Activated CD4-positive, alpha-beta memory T cell treated with anti-CD3 and anti-CD28 coated beads, Interleukin-2, amount 10 ng/mL, durations not matched to agents 7 days and 5 days (primary cell): Measurements from ENCODE around the gene MARCHF11. TPM values are rescaled to one million over a fixed set of nuclear protein-coding genes. Genes with fewer than 3 reads are reported as not detected.

ENCODE experiments used
- CTCF ChIA-PET: fragments of 350-600 bp; sonication (Branson Sonifier 250); formaldehyde crosslinking; loops from one replicate; lab custom pipeline; 2021; ENCODE audit warnings: antibody characterized with exemption, inconsistent platforms; lab: Charles Lee
- POLR2A ChIA-PET: fragments of 350-600 bp; sonication (Branson Sonifier 250); formaldehyde crosslinking; loops from one replicate; lab custom pipeline; 2021; ENCODE audit warnings: antibody characterized with exemption; lab: Charles Lee
- DNase-seq: peaks from one replicate; pipeline ENCODE4 v3.0.0-alpha.2; 2020
- H3K27ac Mint-ChIP-seq: one replicate; pipeline ENCODE4 v1.8.0; 2021; ENCODE audit warnings: mild to moderate bottlenecking, mixed read lengths
- H3K27me3 Mint-ChIP-seq: one replicate; pipeline ENCODE4 v1.8.0; 2021; ENCODE audit warnings: mixed read lengths
- H3K36me3 Mint-ChIP-seq: one replicate; pipeline ENCODE4 v1.8.0; 2021; ENCODE audit warnings: low read depth, mixed read lengths
- H3K4me1 Mint-ChIP-seq: one replicate; pipeline ENCODE4 v1.8.0; 2021; ENCODE audit warnings: mixed read lengths
- H3K4me3 Mint-ChIP-seq: one replicate; pipeline ENCODE4 v1.8.0; 2021; ENCODE audit warnings: mild to moderate bottlenecking, mixed read lengths
- H3K9me3 Mint-ChIP-seq: one replicate; pipeline ENCODE4 v1.8.0; 2021; ENCODE audit warnings: mixed read lengths
- total RNA-seq, 2 experiments: library from RNA; stranded (reverse); gene quantifications; one replicate each; pipeline ENCODE4 v1.2.3, GENCODE V29; 2021

The MARCHF11 gene
- total RNA-seq, 2 experiments from 2014 or later: not detected

DNA sequence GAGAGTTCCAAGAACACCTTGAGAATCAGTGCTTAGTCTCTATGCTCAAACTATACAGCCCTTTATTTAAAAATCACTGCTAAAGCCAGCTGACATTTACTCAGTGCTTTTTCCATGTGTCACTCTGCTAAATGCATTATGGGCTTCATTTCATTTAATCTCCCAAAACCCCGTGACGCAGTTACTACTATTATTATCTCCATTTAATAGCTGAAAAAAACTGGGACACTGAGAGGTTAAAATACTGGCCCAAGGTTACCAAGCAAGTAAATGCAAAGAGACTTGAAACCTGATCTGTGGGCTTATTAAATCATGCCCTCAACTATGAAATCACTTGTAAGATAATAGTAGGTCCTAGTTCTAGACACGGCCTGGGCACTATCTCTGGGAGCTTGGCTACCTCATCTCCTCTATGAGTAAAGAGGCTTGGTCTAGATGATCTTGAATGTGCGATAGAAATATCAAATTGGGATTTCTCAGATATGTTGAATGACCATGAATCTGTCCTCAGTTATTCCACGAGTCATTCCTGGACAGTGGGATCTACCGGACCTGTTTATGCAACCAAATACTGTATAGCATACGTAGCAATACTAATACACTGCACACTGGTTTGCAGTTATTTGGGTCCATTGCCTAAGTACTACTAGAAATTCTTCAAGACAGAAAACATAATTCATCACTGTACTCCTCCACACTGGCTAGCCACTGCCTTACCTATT lies 32.3 kb downstream of the MARCHF11 start:
- H3K4me1 Mint-ChIP-seq: no peaks in the 10 kb centered on the region
- no peaks in the 10 kb centered on the region for H3K36me3 Mint-ChIP-seq
- H3K27ac Mint-ChIP-seq: no peak overlapping the region
- peaks cover 3% of the 10 kb centered on the region for H3K9me3 Mint-ChIP-seq
- ChIA-PET POLR2A (no interaction called here), CTCF (no interaction called here)
- H3K4me3 Mint-ChIP-seq: no peak overlapping the region
- DNase-seq: no peak
- no peaks in the 10 kb centered on the region for H3K27me3 Mint-ChIP-seq

- H3K27me3 Mint-ChIP-seq: no peaks in the 10 kb centered on the region
- no peak overlapping the region for H3K27ac Mint-ChIP-seq
- POLR2A ChIA-PET: no interaction called here
- DNase-seq: no peak
- no peaks in the 10 kb centered on the region for H3K4me1 Mint-ChIP-seq
- no peaks in the 10 kb centered on the region for H3K36me3 Mint-ChIP-seq
- H3K4me3 Mint-ChIP-seq: no peak overlapping the region
- H3K9me3 Mint-ChIP-seq: peaks cover 6% of the 10 kb centered on the region
- CTCF ChIA-PET: no interaction called here
Measured at GRCh38 chr5:16144416-16144815, 35.2 kb downstream of the MARCHF11 start.

DNA sequence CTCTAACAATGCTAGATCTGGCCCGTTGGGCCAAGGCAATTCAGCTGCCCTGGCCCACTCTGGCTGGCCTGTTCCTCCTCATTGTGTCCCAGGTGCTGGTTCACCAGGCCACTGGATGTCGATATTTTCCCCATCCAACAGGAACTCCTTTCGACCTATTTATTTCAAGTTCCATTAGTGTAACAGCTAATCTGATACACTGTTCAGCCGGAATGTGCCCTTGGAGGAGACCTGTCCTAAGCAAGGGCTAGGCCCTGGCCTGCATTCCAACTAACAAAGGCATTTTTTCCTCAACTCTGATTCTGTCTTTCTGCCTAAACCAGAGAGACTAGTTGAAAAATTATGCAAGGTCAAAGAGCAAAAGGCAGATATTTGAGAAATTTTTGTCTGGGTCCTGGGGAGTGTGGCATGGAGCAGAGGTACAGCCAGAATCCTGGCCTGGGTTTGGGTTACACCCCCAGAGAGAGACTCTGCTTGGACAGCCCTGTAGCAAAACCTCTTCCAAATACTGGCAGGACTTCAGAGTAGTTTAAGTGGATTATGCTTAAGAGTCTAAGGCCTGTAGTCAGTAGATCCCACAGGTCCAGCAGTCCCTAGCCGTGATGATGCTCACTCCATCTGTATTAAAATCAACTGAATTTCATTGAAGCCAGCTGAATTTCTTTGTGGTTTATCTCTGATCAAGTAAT lies 36.1 kb downstream of the MARCHF11 start:
- no peak for DNase-seq
- H3K4me3 Mint-ChIP-seq: no peak overlapping the region
- ChIA-PET CTCF (no interaction called here), POLR2A (no interaction called here)
- H3K27ac Mint-ChIP-seq: no peak overlapping the region
- no peaks in the 10 kb centered on the region for H3K36me3 Mint-ChIP-seq
- H3K9me3 Mint-ChIP-seq: peaks cover 8% of the 10 kb centered on the region
- no peaks in the 10 kb centered on the region for H3K4me1 Mint-ChIP-seq
- H3K27me3 Mint-ChIP-seq: no peaks in the 10 kb centered on the region

GRCh38 chr5:16140944-16141343 lies 38.6 kb downstream of the MARCHF11 start:
- H3K4me3 Mint-ChIP-seq: no peak overlapping the region
- no peaks in the 10 kb centered on the region for H3K36me3 Mint-ChIP-seq
- H3K4me1 Mint-ChIP-seq: no peaks in the 10 kb centered on the region
- DNase-seq: no peak
- ChIA-PET CTCF (no interaction called here), POLR2A (no interaction called here)
- peaks cover 11% of the 10 kb centered on the region for H3K9me3 Mint-ChIP-seq
- H3K27me3 Mint-ChIP-seq: no peaks in the 10 kb centered on the region
- H3K27ac Mint-ChIP-seq: no peak overlapping the region

DNA sequence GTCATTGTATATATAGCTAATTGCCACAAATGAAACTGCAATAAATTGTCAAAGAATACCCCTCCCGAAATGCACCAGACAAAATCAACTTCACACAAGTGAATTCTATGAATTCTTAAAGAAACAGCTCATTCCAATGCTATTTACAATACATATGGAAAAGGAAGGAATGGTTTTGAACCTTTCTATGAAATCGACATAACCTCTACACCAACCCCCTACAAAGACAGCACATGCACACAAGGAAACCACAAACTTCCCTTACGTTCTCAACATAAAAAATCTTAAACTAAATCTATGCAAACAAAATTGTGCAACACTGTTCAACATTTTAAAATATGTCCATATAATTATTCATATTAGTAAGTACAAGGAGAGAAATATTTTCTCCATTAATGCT lies 39.2 kb downstream of the MARCHF11 start:
- Mint-ChIP-seq H3K4me3 (no peak overlapping the region), H3K4me1 (no peaks in the 10 kb centered on the region), H3K9me3 (peaks cover 12% of the 10 kb centered on the region), H3K27ac (no peak overlapping the region), H3K36me3 (no peaks in the 10 kb centered on the region), H3K27me3 (no peaks in the 10 kb centered on the region)
- DNase-seq: no peak
- CTCF ChIA-PET: no interaction called here
- POLR2A ChIA-PET: no interaction called here

- Mint-ChIP-seq H3K27ac (no peak overlapping the region), H3K4me3 (no peak overlapping the region), H3K9me3 (peaks cover 8% of the 10 kb centered on the region), H3K4me1 (no peaks in the 10 kb centered on the region), H3K27me3 (no peaks in the 10 kb centered on the region), H3K36me3 (no peaks in the 10 kb centered on the region)
- no peak for DNase-seq
- ChIA-PET POLR2A (no interaction called here), CTCF (no interaction called here)
Measured at GRCh38 chr5:16137177-16137576, 42.4 kb downstream of the MARCHF11 start.

DNA sequence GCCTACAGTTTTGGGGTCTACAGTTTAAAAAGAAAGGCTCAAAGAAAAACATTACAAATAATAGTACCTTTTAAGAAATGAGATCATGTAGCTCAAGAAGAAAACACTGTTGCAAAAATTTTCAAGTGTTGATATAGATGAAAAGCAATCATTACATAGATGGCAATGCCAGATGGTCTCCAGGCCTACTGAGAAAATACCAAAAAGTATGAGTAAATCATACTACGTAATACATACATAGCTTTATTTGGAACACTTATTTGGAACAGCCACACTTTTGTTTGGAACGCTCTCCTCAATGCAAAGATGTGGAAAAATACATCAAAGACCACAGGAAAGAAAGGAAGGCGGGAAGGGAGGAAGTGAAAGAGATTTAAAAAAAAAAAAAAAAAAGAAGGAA lies 44.1 kb downstream of the MARCHF11 start:
- no peak for DNase-seq
- no peaks in the 10 kb centered on the region for H3K27me3 Mint-ChIP-seq
- CTCF ChIA-PET: no interaction called here
- no peak overlapping the region for H3K4me3 Mint-ChIP-seq
- peaks cover 7% of the 10 kb centered on the region for H3K9me3 Mint-ChIP-seq
- no peaks in the 10 kb centered on the region for H3K36me3 Mint-ChIP-seq
- no peaks in the 10 kb centered on the region for H3K4me1 Mint-ChIP-seq
- no peak overlapping the region for H3K27ac Mint-ChIP-seq
- POLR2A ChIA-PET: no interaction called here

GRCh38 chr5:16135003-16135402 lies 44.6 kb downstream of the MARCHF11 start:
- POLR2A ChIA-PET: no interaction called here
- no peaks in the 10 kb centered on the region for H3K27me3 Mint-ChIP-seq
- CTCF ChIA-PET: no interaction called here
- H3K27ac Mint-ChIP-seq: no peak overlapping the region
- H3K36me3 Mint-ChIP-seq: no peaks in the 10 kb centered on the region
- DNase-seq: no peak
- H3K4me3 Mint-ChIP-seq: no peak overlapping the region
- H3K9me3 Mint-ChIP-seq: peaks cover 7% of the 10 kb centered on the region
- no peaks in the 10 kb centered on the region for H3K4me1 Mint-ChIP-seq

GRCh38 chr5:16134204-16134603 lies 45.4 kb downstream of the MARCHF11 start:
- no peak for DNase-seq
- ChIA-PET POLR2A (no interaction called here), CTCF (no interaction called here)
- H3K4me3 Mint-ChIP-seq: no peak overlapping the region
- H3K9me3 Mint-ChIP-seq: peaks cover 7% of the 10 kb centered on the region
- no peak overlapping the region for H3K27ac Mint-ChIP-seq
- H3K4me1 Mint-ChIP-seq: no peaks in the 10 kb centered on the region
- H3K36me3 Mint-ChIP-seq: no peaks in the 10 kb centered on the region
- H3K27me3 Mint-ChIP-seq: no peaks in the 10 kb centered on the region

GRCh38 chr5:16131878-16132277 lies 47.7 kb downstream of the MARCHF11 start:
- POLR2A ChIA-PET: no interaction called here
- Mint-ChIP-seq H3K27me3 (no peaks in the 10 kb centered on the region), H3K9me3 (peaks cover 4% of the 10 kb centered on the region), H3K4me1 (no peaks in the 10 kb centered on the region), H3K4me3 (no peak overlapping the region), H3K36me3 (no peaks in the 10 kb centered on the region), H3K27ac (no peak overlapping the region)
- CTCF ChIA-PET: no interaction called here
- no peak for DNase-seq

DNA sequence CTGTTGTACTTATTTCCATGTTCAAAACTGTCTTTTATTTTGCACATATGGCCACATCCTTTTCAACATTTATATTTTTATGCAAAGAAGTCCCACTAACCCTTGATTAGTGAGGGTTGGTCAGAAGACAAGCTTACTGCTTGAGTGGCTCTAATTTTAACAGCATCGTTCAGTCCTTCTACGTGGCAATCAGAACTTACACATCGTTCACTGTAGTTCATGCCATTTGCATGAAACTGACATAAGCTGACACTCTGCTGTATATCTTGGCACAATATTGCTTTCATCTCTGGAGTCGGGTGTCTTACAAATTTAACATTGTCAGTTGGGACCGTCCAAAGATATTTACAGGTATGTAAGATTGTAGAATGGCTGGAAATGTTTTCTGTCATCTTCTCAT lies 50.6 kb downstream of the MARCHF11 start:
- Mint-ChIP-seq H3K27me3 (no peaks in the 10 kb centered on the region), H3K36me3 (no peaks in the 10 kb centered on the region), H3K9me3 (no peaks in the 10 kb centered on the region), H3K4me3 (no peak overlapping the region), H3K27ac (no peak overlapping the region), H3K4me1 (no peaks in the 10 kb centered on the region)
- CTCF ChIA-PET: no interaction called here
- DNase-seq: no peak
- POLR2A ChIA-PET: no interaction called here

DNA sequence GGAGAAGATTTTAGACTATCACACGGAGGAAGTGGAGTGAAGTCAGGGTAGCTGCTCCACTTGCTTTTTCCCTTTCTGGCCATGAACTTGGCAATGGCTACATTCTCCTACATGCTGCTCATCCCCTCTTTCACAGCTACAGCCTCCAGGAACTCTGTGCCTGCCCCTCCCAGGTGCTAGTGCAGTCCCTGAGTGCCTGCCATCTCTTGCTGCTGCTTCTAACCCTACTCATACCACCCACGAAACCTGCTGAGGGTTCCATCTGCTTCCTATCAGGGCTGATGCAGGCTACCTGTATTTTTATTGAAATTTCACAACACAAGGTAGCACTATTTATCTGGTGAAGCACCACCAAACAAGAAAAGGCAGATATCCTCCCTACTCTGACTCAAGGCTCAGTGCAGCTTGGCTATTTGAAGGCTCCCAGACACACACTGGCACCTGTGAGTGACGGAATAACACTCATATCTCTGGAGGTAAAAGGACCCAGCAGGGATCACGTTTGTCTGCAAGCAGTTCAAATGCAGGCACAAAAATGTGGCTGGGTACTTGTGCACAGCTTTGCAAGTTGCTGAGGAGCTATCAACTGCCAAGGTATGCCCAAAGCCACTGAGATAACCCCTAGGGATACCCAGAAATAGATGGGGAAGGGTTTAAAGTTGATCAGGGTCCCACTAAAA lies 51.6 kb downstream of the MARCHF11 start:
- H3K27me3 Mint-ChIP-seq: no peaks in the 10 kb centered on the region
- H3K4me3 Mint-ChIP-seq: no peak overlapping the region
- ChIA-PET CTCF (no interaction called here), POLR2A (no interaction called here)
- H3K9me3 Mint-ChIP-seq: no peaks in the 10 kb centered on the region
- no peaks in the 10 kb centered on the region for H3K36me3 Mint-ChIP-seq
- no peaks in the 10 kb centered on the region for H3K4me1 Mint-ChIP-seq
- H3K27ac Mint-ChIP-seq: no peak overlapping the region
- no peak for DNase-seq

GRCh38 chr5:16120579-16120978 lies 59.0 kb downstream of the MARCHF11 start:
- no peak for DNase-seq

More at GRCh38 chr5:16120579-16120978, 59.0 kb downstream of the MARCHF11 start:
- Mint-ChIP-seq H3K27ac (no peak overlapping the region), H3K36me3 (no peaks in the 10 kb centered on the region), H3K4me3 (no peak overlapping the region), H3K4me1 (no peaks in the 10 kb centered on the region), H3K27me3 (no peaks in the 10 kb centered on the region), H3K9me3 (no peaks in the 10 kb centered on the region)
- POLR2A ChIA-PET: no interaction called here
- CTCF ChIA-PET: no interaction called here
